GM12864 (cell line): ENCODE data around the gene SLC26A1.

Experiments
- DNase-seq: peaks from one replicate; pipeline ENCODE4 v3.0.0-alpha.2; 2011; ENCODE audit warnings: low read depth
- H3K4me3 ChIP-seq: 2 replicates; pipeline ENCODE4 v1.5.1; 2011; ENCODE audit warnings: mild to moderate bottlenecking, low read depth, low read length, control low read depth
- TF ChIP-seq, protein P1 (sequence below): IDR thresholded peaks from 2 replicates; pipeline ENCODE4 v1.5.1; 2011; ENCODE audit warnings: low read depth, mild to moderate bottlenecking, moderate library complexity, low read length, control low read depth, inconsistent platforms; ENCODE audit errors: missing control alignments

SLC26A1 gene

DNA sequence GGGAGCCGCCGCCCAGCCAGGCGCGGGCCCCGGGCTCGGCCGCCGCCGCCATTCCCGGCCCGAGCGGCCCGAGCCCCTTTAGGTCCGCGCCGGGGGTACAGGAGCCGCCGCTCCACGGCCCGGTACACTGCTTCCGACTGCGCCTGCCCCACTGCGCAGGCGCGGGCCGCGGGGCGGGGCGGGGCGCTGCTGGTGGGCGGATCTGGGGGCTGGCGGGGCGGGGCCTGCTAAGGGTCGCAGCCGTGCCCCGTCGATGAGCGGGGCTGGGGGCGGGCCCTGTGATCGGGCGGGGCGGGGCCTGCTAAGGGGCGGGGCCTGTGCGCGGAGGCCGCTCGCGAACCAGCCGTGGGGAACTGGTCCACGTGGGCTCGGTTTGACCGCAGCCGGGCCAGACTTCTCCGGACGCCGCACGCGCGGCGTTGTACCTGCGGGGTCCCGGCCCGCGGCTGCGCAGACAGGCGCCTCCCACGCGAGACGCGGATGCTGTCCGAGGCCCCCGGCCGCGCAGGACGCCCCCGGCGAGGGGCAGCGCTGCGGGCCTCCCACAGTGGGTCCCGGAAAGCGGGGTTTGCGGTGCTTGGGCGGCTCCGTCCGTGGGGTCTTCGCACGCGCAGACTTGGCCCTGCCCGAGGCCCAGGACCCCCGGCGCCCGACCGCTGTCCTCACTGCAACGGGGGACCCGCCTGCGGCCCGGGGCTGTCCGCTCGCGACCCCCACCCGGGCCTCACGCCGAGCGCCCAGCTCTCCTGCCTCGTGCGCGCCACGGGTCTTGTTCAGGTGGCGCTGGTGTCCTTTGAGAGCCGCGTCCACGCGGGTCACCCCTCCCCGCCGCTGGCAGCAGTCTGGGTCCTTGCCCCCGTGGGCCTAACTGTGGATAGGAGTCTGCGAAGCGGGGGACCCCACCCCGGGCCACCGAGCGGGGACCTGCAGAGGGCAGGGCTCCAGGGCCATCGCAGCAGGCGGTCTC lies 19.5 kb downstream of the SLC26A1 start, which contains the start of gene DGKQ:
Gene DGKQ (minus strand): TSS at position 139 of the 967 bp plus-strand sequence. CDS start 87 bp downstream, at position 52.
- TF ChIP-seq, protein P1, sequence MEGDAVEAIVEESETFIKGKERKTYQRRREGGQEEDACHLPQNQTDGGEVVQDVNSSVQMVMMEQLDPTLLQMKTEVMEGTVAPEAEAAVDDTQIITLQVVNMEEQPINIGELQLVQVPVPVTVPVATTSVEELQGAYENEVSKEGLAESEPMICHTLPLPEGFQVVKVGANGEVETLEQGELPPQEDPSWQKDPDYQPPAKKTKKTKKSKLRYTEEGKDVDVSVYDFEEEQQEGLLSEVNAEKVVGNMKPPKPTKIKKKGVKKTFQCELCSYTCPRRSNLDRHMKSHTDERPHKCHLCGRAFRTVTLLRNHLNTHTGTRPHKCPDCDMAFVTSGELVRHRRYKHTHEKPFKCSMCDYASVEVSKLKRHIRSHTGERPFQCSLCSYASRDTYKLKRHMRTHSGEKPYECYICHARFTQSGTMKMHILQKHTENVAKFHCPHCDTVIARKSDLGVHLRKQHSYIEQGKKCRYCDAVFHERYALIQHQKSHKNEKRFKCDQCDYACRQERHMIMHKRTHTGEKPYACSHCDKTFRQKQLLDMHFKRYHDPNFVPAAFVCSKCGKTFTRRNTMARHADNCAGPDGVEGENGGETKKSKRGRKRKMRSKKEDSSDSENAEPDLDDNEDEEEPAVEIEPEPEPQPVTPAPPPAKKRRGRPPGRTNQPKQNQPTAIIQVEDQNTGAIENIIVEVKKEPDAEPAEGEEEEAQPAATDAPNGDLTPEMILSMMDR: no peak
- DNase-seq: no peak
- H3K4me3 ChIP-seq: peak within 1 kb of the TSS; percentile 85

DNA sequence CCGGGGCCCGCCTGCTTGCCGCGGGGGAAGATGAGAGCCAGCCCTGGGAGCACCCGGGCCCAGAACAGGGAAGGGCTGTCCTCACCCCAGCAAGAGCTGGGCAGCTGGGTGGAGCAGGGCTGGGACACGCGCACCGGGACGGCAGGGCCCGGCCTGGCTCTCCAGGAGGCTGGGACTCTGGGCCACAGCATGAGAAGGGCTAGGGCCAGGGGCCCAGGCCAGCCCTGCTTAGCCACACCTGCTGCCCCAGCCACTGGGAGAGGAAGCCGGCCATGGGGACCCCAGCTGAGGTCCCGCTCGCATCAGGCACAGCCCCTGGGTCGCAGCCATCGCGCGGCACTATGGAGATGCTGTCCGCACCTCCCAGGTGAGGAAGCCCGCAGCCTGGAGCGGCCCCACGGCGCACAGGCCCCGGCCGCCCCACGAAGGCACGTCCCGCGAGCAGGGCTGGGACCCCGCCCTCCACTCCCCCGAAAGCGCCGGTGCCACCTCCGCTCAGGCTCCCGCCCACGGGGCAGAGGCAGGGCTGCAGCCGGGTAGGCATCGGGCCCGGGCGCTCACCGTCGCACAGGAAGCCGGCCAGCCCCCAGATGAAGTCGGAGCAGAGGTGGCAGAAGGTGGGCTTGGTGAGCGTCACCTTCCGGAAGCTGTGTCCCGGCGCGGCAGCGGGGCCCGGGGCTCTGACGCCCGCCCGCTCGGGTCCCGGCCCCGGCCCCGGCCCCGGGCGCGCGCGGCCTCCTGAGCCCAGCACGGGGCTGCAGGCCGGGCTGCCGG lies 20.4 kb downstream of the SLC26A1 start:
- H3K4me3 ChIP-seq: peak overlapping the region; percentile 85
- TF ChIP-seq, protein P1: no peak
- no peak for DNase-seq

DNA sequence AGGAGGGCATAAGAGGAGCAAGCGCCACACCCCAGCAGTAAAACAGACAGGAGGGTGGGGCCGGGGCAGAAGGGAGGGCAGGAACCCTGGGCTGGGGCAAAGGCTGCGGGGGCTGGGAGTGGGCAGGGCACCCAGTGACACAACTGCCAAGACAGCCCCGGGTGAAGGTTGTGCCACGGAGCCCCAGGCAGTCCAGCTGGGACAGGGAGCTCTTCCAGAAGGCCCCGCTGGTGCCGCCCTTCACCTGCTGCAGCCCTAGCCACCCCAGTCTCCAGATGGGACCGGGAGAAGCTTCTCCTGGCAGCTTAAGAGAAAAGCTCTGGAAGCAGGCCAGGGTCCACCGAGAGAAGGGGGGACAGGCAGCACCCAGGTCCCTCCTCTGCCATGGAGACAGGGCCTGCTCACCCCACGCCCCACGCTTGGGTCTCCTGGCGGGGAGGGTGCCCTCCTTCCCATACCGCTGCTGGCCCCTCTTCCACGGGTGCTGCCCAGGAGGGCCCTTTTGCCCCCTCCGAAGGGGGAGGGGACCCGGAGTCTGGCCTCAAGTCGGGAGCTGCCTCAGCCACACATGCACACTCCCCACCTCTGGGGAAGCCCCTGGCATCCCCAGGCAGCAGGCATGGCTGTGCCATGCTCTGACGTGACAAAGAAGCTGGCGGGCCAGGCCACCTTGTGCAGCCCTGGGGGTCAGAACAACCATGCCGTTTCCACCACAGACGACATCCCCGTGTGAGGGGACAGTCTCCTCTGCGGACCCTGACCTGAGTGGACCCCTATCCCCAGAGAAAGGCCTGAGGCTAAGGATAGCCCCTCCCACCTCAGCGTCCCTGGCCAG lies 21.3 kb downstream of the SLC26A1 start:
- peak overlapping the region; percentile 85 for H3K4me3 ChIP-seq
- no peak for DNase-seq
- TF ChIP-seq, protein P1: no peak

DNA sequence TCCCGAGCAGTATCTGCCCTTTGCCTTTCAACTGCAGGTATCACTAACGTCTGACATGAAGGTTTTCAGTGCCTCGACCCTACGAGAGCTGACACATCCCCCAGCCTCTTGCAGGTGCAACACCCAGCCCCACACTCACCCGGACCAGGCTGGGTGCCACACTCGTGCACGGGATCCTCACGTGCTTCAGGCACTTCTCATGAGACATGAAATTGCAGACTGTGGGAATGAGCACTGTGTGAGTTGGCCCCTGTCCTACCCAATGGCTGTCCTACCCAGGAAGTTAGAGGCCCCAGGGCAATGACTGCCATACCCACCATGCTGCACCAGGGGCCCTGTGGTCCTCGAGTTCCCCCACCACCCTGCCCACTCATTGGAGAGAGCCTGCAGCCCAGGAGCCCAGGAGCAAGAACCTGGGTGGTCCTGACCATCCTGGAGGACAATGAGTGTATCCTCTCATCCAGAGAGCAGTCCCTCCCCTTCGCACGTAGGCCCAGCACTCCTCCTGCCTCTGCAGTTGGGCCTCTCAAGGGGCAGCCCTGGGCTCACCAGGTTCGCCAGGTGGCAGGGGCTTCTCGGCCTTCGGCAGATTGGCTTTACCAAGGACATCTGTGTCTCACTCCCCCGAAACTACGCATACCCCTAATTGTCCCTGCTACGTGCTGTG lies 22.2 kb downstream of the SLC26A1 start:
- TF ChIP-seq, protein P1: no peak
- no peak for DNase-seq
- H3K4me3 ChIP-seq: no peak overlapping the region

DNA sequence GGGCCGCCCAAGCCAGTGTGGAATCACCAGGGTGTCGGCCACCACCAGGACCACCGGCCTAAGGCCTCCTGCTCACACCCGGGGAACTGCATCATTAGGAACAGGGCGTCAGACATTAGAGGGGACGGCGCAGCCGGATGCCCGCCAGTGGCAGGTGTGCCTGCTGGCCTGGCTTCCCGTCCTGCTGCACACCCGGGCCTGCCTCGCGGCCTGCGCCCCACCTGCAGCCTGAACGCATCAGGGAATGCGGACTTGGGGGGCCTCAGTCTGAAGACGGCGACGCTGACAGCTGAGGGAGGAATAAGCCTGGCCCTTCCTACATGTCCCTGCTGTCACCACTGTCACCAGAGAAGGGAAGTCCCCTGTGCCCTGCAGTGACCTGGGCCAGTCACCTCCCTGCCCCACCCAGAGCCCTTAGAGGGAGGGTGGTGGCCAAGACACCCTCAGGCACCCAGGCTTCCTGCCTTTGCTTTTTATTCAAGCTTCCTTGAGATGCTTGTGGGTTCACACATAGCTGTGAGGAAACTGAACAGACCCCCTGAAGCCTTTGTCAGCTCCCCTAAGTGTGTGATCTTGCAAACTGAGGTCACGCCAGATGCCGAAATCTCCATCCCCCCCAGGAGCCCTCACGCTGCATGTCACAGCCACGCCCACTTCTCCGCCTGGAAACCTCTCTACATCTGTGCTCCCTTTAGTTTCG lies 23.0 kb downstream of the SLC26A1 start:
- no peak overlapping the region for H3K4me3 ChIP-seq
- no peak for DNase-seq
- TF ChIP-seq, protein P1: no peak
